Measurements from ENCODE around the gene BRD9. TPM values are rescaled to one million over a fixed set of nuclear protein-coding genes. Genes with fewer than 3 reads are reported as not detected.

The BRD9 gene
- total and polyA plus RNA-seq, 2 of the 13 experiments (the other 11 are each of a cell fraction or from before 2014, with no cell fraction given) = 5.2 to 22.9 TPM

GRCh38 chr5:849651-850301, 42.8 kb downstream of the BRD9 start (continued):
- TF ChIP-seq SKIL (CRISPR knock-in tag; IDR thresholded peaks at IDR 0.05; ENCODE audit: borderline replicate concordance) (0 out of 2 replicates have a peak, but pooled peaks have one; percentile 35), ZNF777 (CRISPR knock-in tag; IDR thresholded peaks at IDR 0.05) (peak; percentile 9; the same call in 1 of the 2 replicates), EP300 (IDR thresholded peaks at IDR 0.05; ENCODE audit: low read depth in 2 of 2, low read length in 2 of 2) (peak in 1 of 2 experiments; percentile 37; a peak in 1 of 4 replicates), EP300 (CRISPR knock-in tag; IDR thresholded peaks at IDR 0.05; ENCODE audit: borderline replicate concordance) (no peak), TFAP4 (IDR thresholded peaks at IDR 0.05; ENCODE audit: borderline replicate concordance, low read depth) (peak; percentile 12; the same call in 1 of the 2 replicates), THAP11 (CRISPR knock-in tag; IDR thresholded peaks at IDR 0.05) (no peak), ASH2L (IDR thresholded peaks at IDR 0.05; ENCODE audit: insufficient read length, low read depth, low read length) (peak; percentile 50), NR2F2 (IDR thresholded peaks at IDR 0.05; ENCODE audit: borderline replicate concordance, low read depth) (no peak), RXRA (CRISPR knock-in tag; IDR thresholded peaks at IDR 0.05) (0 out of 2 replicates have a peak, but pooled peaks have one; percentile 37), ZNF572 (CRISPR knock-in tag; IDR thresholded peaks at IDR 0.05) (peak; percentile 62; the same call in 1 of the 2 replicates), ZNF609 (CRISPR knock-in tag; IDR thresholded peaks at IDR 0.05; ENCODE audit: borderline replicate concordance) (peak; percentile 34; the same call in 1 of the 2 replicates), HNRNPL (IDR thresholded peaks at IDR 0.05; ENCODE audit: low read depth, low read length) (peak; percentile 79), ZFX (CRISPR knock-in tag; IDR thresholded peaks at IDR 0.05; ENCODE audit: low read depth) (peak; percentile 50; the same call in 1 of the 2 replicates)
- TF ChIP-seq, protein P1, sequence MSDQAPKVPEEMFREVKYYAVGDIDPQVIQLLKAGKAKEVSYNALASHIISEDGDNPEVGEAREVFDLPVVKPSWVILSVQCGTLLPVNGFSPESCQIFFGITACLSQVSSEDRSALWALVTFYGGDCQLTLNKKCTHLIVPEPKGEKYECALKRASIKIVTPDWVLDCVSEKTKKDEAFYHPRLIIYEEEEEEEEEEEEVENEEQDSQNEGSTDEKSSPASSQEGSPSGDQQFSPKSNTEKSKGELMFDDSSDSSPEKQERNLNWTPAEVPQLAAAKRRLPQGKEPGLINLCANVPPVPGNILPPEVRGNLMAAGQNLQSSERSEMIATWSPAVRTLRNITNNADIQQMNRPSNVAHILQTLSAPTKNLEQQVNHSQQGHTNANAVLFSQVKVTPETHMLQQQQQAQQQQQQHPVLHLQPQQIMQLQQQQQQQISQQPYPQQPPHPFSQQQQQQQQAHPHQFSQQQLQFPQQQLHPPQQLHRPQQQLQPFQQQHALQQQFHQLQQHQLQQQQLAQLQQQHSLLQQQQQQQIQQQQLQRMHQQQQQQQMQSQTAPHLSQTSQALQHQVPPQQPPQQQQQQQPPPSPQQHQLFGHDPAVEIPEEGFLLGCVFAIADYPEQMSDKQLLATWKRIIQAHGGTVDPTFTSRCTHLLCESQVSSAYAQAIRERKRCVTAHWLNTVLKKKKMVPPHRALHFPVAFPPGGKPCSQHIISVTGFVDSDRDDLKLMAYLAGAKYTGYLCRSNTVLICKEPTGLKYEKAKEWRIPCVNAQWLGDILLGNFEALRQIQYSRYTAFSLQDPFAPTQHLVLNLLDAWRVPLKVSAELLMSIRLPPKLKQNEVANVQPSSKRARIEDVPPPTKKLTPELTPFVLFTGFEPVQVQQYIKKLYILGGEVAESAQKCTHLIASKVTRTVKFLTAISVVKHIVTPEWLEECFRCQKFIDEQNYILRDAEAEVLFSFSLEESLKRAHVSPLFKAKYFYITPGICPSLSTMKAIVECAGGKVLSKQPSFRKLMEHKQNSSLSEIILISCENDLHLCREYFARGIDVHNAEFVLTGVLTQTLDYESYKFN (CRISPR knock-in tag; conservative IDR thresholded peaks at IDR 0.05) = peak; percentile 73
- TF ChIP-seq, protein P2, sequence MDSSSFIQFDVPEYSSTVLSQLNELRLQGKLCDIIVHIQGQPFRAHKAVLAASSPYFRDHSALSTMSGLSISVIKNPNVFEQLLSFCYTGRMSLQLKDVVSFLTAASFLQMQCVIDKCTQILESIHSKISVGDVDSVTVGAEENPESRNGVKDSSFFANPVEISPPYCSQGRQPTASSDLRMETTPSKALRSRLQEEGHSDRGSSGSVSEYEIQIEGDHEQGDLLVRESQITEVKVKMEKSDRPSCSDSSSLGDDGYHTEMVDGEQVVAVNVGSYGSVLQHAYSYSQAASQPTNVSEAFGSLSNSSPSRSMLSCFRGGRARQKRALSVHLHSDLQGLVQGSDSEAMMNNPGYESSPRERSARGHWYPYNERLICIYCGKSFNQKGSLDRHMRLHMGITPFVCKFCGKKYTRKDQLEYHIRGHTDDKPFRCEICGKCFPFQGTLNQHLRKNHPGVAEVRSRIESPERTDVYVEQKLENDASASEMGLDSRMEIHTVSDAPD (CRISPR knock-in tag; IDR thresholded peaks at IDR 0.05) = no peak

Measured in HepG2 (cell line).